K562 treated with DMSO at 1 percent for 24 hours (cell line): ENCODE results near the gene TEX38. TPM values are rescaled to one million over a fixed set of nuclear protein-coding genes. Genes with fewer than 3 reads are reported as not detected.

Experiments
- total RNA-seq: library from RNA; unstranded; fragments of 300-600 nt; gene quantifications from 2 replicates; pipeline ENCODE4 v1.2.3, GENCODE V29; 2022; ENCODE audit warnings: low read depth; ENCODE audit not compliant: insufficient read depth

The TEX38 gene
- total RNA-seq = not detected in 2 replicates

DNA sequence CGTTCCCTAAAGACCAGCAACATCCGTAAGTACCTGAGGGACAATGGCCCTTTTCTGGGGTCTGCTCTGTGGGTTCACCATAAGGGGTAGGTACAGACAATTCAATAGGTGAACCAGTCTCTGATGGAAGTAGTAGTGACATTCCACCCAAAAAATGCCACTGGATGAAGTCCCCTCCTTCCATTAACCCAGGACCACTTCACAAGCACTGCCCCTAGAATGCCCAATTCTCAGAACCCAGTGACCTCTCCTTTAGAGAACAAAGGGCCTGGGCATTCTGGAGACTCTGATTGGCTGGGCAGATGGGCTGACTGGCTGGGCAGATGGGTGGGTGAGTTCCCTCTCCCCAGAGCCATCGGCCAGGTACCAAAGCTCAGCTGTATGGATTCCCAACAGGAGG lies at the start of gene TEX38:
Gene TEX38 (plus strand): TSS at position 301 of the 400 bp plus-strand sequence. CDS start 81 bp downstream, at position 382.

DNA sequence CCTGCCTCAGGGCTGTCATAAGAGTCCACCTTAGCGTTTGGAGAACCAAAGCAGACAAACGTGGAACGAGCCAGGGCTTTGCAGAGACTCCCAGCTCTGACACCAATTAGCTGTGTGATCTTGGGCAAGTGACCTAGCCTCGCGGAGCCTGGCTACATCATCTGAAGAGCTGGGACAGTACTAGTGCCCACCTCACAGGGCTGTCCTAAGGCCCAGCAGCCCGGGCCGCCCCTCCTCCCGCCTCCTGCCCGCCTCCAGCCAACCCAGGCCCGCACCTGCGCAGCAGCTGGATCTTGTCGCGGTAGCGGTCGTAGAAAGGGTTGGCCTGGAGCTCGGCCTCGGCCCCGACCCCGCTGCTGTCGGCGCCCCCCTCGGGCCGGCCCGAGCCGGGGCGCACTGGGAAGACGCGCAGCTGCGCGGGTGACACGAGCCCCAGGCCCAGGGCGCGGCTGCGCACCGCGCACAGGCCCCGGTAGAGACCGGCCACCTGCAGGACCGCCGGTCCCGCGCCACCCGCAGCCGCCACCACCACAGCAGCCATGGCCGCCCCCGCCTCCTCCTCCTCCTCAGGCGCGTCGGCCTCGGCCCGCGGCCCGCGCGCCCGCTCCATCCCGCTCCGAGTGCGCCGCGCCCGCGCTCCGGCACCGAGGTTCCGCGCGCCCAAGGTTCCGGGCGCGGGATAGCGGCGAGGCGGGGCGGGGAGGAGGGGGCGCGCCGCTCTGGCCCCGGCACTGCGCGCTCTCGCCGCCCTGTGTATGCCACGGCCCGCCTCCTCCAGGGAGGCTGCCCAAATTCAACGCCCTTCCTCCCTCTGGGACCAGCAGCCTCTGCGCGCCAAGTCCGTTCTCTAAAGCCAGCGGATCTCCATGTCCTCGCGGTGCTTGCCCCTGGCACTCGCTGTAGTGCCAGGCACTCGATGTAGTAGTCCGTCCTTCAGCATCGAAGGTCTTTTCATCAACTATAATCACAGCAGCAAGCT lies 3.6 kb upstream of the TEX38 start, which contains the start of gene ATPAF1:
Gene ATPAF1 (minus strand): TSS at position 583 of the 979 bp plus-strand sequence. CDS start 42 bp downstream, at position 541.

DNA sequence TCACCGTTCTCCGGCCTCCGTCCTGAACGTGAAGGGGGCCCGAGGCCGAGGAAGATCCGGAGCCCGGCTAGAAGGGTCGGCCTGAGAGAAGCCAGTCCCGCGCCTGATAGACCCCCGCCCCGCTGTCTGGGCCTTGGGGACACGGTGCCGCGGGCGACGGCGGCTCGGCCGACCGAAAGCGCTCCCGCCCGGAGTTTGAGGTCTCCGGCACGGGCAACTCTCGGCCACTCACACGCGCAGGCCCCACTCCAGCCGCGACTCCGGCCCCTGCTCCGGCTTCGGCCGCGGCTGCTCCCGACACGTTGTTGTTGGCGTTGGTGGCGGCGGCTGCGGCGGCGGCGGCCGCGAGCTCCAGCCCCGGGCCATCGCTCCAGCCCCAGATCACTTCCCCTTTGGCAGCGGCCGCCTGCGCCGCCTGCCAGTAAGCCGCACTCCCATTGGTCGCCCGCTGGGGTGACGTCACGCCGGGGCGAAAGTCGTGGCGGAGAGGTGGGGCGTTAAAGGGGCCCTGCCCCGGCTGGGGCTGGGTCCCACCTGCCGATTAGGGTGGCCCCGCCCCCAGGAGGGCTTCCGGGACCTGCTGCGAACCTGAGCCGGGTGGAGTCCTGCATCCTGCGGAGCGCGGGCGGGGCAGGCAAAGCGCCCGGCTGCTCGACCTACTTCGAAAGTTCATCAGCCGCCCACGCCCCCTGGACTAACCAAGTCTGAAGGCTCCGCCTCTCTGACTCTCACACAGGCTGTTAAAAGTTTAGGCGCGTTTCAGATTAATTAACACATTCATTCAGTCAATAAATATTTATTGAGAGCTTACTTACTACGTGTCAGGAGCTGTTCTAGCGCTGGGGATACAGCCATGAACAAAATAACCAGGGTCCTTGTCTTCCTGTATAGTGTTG lies 47.3 kb downstream of the TEX38 start, which contains the start of gene EFCAB14:
Gene EFCAB14 (minus strand): TSS at position 388 of the 896 bp plus-strand sequence. CDS start 1,027 bp downstream, outside the sequence.

Other genes starting within 250 kb of the TEX38 start
- gene DMBX1, start 182.0 kb upstream of the TEX38 start, total RNA-seq = 8.3 and 8.4 TPM in 2 replicates
- not detected in 2 replicates for gene KNCN, start 120.2 kb upstream of the TEX38 start, total RNA-seq
- gene MKNK1, start 67.6 kb upstream of the TEX38 start, total RNA-seq = 57.2 and 61.3 TPM in 2 replicates
- gene MOB3C, start 55.0 kb upstream of the TEX38 start, total RNA-seq = 13.0 and 16.4 TPM in 2 replicates
- 35.6 and 36.5 TPM in 2 replicates for gene ATPAF1, start 3.5 kb upstream of the TEX38 start, total RNA-seq
- gene EFCAB14, start 47.3 kb downstream of the TEX38 start, total RNA-seq = 23.3 and 25.5 TPM in 2 replicates
- gene CYP4B1, start 127.2 kb downstream of the TEX38 start, total RNA-seq = not detected in 2 replicates